PC-9 (cell line): ENCODE data around the gene ANKRD63.

Experiments
- CTCF ChIP-seq: fragments of 200-600 bp; sonication (generic); conservative IDR thresholded peaks from 2 replicates; pipeline ENCODE4 v1.6.1; 2017; ENCODE audit warnings: mixed run types, antibody characterized with exemption, mild to moderate bottlenecking, moderate library complexity
- EZH2 ChIP-seq: fragments of 200-600 bp; sonication (generic); IDR thresholded peaks from 2 replicates; pipeline ENCODE4 v1.8.0; 2017; ENCODE audit warnings: antibody characterized with exemption, low read depth

GRCh38 chr15:40265355-40265754 lies 17.5 kb downstream of the ANKRD63 start:
- TF ChIP-seq CTCF = no peak
- TF ChIP-seq EZH2 = no peak
